ENCODE data around the gene HYDIN. TPM values are rescaled to one million over a fixed set of nuclear protein-coding genes. Genes with fewer than 3 reads are reported as not detected.

The HYDIN gene
- polyA plus RNA-seq, 1 donor: 18.6 TPM

- DNase-seq: no peak
Measured at GRCh38 chr16:70764632-70765031, 465.9 kb downstream of the HYDIN start.

DNA sequence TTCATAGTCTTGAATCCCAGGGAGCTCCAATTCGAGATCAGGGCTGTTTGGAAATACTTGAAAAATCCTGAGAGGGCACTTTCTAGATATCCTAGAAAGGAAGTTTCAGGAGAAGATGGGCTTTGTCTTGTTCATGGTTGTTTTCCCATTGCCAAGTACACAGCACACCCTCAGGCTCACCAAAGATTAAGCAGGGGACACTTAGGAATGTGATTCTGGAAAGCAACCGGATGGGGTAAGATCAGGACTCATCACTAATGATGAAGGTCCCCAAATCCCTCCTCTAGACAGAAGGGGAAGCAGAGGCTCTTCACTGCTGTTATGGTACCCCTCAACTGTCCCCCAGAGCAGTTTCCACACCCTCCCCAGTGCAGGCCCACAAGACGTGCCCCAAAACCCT is 470.3 kb downstream of the HYDIN start:
- DNase-seq: no peak

DNA sequence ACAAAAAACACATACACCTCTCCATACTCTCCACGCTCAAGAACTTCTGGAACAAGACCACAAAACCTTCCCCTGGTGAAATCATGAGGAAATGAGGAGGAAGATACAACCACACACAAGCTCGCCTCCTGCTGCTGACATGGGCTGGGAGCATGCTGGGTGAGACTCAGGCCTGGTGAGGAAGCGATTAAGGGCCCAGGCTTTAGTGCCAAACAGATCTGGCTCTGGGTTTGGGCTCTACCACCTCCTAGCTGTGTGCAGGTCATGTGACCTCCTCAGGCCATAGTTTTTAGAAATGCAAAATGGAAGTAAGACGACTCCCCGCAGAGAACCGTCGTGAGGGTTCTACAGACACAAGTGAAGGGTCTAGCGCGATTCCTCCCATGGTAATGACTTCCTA is 470.9 kb downstream of the HYDIN start:
- no peak for DNase-seq

- no peak for DNase-seq
Measured at GRCh38 chr16:70758786-70759185, 471.7 kb downstream of the HYDIN start.

Other genes with a start within 250 kb of the HYDIN start
- gene CMTR2, start 58.7 kb upstream of the HYDIN start, polyA plus RNA-seq (ENCODE audit: insufficient read length): 74.4 TPM
- 0.47 TPM for gene CALB2, start 128.0 kb upstream of the HYDIN start, polyA plus RNA-seq (ENCODE audit: insufficient read length)
- gene TLE7, start 211.3 kb upstream of the HYDIN start, polyA plus RNA-seq (ENCODE audit: insufficient read length): not detected
- gene ZNF23, start 231.5 kb upstream of the HYDIN start, polyA plus RNA-seq (ENCODE audit: insufficient read length): 18.1 TPM